HPDE6-E6E7 (cell line): ENCODE results near the gene TMEFF2.

Experiments used
- DNase-seq: peaks from one replicate; pipeline ENCODE4 v3.0.0; 2011; ENCODE audit warnings: missing footprints; ENCODE audit errors: extremely low spot score

Gene TMEFF2

GRCh38 chr2:192068966-192069365, 125.8 kb downstream of the TMEFF2 start:
- no peak for DNase-seq

DNA sequence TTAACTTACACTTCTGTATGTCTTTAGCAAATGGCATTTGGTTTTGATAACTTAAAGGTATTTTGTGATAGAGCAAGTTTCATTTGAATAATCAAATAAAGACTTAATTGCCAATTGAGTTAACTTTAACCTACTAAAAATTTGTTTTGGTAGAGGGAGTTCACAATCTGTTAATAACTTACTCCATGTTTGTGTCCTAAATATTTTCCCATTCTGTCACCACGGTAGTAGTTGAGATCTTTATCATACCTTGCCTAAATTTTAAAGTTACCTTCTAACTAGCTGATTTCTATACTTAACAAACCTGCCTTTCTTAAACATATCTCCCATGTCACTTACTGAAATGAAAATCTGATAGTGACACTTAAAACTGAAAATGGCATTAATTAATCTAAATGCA, 127.1 kb downstream of the TMEFF2 start:
- no peak for DNase-seq

GRCh38 chr2:192064459-192064858, 130.3 kb downstream of the TMEFF2 start:
- DNase-seq, result no peak

DNA sequence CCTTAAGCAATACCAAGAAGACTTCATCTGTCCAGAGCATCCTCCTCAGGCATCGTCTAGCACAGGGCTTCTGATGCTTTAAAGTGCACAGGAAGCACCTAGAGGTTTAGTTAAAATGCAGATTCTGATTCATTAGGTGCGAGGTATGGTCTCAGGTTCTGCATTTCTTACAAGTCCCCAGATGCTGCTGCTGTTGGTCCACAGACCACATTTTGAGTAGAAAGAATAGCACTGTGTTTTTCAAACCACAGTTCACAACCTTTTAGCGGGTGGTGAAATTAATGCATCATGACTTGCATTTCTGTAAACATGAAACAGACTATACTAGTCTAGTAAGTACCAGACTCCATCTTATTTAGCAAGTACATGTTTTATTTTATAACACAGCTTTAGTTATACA, 134.6 kb downstream of the TMEFF2 start:
- DNase-seq, result no peak

GRCh38 chr2:192059266-192059665, 135.5 kb downstream of the TMEFF2 start:
- no peak for DNase-seq

- no peak for DNase-seq
Measured at GRCh38 chr2:192053921-192054320, 140.8 kb downstream of the TMEFF2 start.

- DNase-seq, result no peak
Measured at GRCh38 chr2:192051533-192051932, 143.2 kb downstream of the TMEFF2 start.

DNA sequence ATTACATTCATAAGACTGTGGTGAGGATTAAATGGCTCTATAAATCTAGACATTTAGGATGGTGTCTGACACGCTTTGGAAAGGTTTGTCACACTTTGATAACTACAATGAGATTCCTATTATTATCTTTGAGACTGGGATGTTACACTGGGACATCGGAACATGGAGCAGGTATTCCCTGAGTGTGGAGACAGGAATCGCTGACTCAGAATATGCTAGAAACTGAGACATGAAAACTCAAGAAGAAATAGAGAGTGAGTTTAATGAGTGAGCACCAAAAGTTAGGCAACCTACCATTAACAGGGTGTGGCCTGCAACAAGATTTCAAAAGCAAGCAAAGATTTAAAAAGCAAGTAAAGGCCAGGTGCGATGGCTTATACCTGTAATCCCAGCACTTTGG, 145.4 kb downstream of the TMEFF2 start:
- DNase-seq, result no peak

DNA sequence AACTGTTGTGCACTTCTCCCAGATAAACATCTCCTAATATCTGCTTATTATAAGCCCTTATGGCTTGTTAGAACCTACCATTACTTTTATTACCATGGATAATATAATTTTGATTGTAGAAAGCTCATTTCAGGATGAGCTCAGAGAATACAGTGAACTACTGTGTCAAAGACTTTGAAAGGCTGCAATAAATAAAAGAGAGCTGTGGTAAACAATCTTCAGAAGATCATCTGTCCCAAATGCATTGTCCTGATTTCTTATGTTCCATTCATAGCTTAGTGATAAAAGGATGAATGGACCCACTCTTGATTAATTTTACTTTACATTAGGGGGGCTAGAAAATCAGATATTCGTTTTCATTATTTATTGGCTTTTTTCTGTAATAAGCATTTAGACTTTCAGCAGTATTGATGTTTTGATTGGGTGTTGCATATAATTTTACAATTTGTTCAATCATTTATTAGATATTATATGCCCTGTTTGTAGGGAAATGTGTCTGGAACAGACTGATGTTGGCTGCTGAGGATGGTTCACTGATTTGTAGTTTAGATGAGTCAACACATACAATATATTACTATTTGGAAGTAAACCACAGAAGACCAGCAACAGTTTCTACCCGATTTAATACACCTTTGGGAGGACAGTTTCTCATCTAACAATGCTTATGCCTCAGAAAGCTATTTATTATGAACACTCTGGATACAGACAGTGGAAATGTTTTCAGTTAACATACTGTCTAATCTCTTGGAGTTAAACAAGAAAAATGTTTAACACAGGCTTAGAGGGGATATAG, 147.2 kb downstream of the TMEFF2 start:
- DNase-seq, result no peak

GRCh38 chr2:192044496-192044895, 150.2 kb downstream of the TMEFF2 start:
- DNase-seq, result no peak

DNA sequence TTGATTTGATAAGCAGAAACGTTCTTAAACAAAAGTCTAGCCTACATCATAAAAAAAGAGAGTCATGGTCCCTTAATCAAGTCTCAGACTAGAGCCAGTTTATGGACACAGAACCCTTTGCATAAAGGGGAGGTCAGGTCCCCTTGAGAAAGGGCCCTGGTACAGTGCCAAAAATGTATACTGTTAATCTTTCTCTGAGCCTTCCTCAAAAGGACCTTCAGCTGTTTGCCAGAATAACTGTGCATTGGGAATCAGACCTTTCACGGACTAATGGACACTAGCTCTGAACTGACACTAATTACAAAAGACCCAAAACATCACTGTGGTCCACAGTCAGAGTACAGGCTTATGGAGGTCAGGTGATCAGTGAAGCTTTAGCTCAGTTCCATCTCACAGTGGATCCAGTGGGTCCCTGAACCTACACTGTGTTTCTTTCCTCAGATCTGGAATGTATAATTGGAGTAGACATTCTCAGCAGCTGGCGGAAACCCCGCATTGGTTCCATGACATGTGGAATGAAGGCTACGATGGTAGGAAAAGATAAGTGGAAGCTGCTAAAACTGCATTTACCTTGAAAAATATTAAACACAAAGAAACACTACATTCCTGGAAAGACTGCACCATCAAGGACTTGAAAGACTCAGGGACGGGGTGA, 151.4 kb downstream of the TMEFF2 start:
- DNase-seq, result no peak

DNA sequence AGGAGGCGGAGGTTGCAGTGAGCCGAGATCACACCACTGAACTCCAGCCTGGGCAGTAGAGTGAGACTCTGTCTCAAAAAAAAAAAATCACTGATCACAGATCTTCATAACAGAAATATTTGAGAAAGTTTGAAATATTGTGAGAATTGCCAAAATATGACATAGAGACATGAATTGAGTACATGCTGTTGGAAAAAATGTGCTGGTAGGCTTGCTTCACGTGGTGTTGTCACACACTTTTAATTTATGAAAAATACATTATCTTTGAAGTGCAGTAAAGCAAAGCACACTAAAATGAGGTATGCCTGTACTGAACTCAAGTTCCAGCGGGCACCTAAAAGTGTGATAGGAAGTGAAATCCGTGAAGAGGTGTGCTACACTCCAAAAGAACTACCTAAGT, 152.6 kb downstream of the TMEFF2 start:
- no peak for DNase-seq

DNA sequence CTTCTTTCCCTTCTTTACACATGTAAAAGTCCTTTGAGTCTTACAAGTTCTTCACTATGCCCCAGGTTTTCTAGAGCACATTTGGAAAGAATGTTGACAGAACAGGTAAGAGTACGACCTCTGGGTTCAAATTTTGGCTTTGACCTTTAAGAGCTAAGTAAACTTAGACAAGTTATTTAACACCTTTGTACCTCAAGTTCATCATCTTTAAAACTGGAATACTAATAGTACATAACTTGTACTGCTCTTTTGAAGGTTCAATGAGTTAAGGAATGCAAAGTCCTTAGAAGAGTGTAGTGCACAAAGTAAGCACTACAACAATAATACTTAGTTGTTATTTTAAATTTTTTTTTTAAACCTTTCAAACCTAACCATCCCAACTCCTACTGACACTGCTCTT, 156.6 kb downstream of the TMEFF2 start:
- no peak for DNase-seq

GRCh38 chr2:192035731-192036442, 158.8 kb downstream of the TMEFF2 start:
- no peak for DNase-seq

GRCh38 chr2:192030856-192031255, 163.9 kb downstream of the TMEFF2 start:
- DNase-seq, result no peak

DNA sequence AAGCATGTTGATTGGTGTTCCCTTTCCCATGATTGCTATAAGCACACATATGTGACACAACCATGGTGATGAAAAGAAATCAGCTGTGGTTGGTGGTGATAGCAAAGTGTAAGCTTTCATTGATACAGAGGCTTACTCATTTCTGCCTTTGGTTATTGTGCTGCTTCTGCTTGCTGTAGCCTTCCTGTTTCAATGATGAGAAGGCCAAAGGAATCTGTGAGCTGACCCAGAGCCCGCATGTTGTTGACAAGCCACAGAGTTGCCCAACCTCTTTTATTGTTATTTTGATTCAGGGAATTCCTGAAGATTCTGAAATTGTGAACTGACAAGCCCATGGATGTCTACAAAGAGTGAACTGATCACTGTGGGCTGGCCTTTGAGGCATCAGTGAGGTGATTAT, 164.4 kb downstream of the TMEFF2 start:
- no peak for DNase-seq

- DNase-seq, result no peak
Measured at GRCh38 chr2:192029089-192029488, 165.6 kb downstream of the TMEFF2 start.

- no peak for DNase-seq
Measured at GRCh38 chr2:192026825-192027120, 168.0 kb downstream of the TMEFF2 start.

DNA sequence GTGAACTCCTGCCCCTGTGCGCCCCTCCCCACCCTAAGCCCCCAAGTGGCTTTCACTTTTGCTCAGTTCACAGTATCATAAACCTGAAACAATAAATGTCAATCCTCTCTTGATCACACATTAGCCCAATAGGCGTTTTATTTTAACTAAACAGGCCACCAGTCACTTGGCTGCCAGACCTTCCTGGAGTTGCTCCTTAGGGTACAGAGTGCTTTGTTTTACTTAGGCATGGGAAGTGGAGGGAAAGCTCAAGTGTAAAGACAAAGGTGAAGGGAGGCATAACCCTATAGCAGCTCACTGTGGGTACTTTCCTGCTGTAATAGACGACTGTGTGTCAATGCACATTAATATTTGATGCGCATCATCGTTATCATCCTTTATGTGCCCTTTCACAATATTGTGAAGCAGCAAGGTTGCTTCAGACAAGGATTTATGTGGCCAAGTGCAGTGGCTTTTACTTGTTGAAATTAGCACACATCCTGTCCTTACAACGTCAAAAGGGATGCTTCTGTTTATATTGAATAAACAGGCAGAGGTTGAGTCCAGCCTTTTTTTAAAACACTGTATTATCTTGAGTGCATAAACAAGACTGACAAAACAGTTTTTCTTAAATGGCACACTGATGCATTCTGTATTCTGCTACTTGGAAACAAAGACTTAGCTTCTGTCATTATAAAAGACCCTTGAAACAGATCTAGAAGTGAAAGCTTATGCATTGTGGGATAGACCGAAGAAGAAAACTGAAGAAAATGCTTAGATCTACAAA, 168.5 kb downstream of the TMEFF2 start:
- no peak for DNase-seq

GRCh38 chr2:192025637-192026036, 169.1 kb downstream of the TMEFF2 start:
- no peak for DNase-seq

DNA sequence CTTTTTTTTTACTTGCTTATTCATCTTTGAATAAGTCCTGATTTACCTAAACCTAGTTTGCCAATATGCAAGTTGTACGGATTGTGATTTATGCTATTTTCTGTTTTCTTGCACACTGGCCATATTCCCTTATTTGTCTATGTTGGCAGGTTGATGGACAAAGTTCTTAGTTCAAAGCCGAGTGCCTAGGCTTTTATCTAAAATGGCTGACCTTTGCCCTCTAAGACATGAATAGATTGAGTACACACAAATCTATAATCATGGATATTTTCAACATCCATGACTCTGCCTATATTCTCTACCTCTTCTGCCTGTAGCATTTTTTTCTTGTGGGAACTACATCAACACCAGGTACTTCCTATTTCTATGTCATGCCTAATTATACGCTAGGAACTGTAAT, 171.7 kb downstream of the TMEFF2 start:
- no peak for DNase-seq

GRCh38 chr2:192017844-192018243, 176.9 kb downstream of the TMEFF2 start:
- DNase-seq, result no peak
